A375 (cell line): ENCODE data around the gene SSC5D. TPM values are rescaled to one million over a fixed set of nuclear protein-coding genes. Genes with fewer than 3 reads are reported as not detected.

ENCODE experiments used
- total RNA-seq: library from RNA; depleted of rRNA; stranded (reverse); fragments of >200 nt; shearing (Covaris generic); gene quantifications from 2 replicates; pipeline ENCODE4 v1.2.3, GENCODE V29; 2014; rRNA removed

SSC5D gene
- total RNA-seq = 0.53 and 0.93 TPM in 2 replicates

GRCh38 chr19:55487924-55488687 lies at the start of gene SSC5D:
Gene SSC5D (plus strand): TSS chr19:55488436. CDS start chr19:55488590, 154 bp downstream.

GRCh38 chr19:55443045-55443823 lies 45.0 kb upstream of the SSC5D start, which contains the start of gene SHISA7:
Gene SHISA7 (minus strand): TSS chr19:55443300. CDS start chr19:55442863, 437 bp downstream.

GRCh38 chr19:55461259-55461973 lies 26.8 kb upstream of the SSC5D start, which contains the start of gene ISOC2:
Gene ISOC2 (minus strand): TSS chr19:55461642. CDS start chr19:55456486, 5,156 bp downstream.

GRCh38 chr19:55464662-55465054 lies 23.6 kb upstream of the SSC5D start, which contains the start of gene C19orf85:
Gene C19orf85 (minus strand): TSS chr19:55464751. CDS start chr19:55464554, 197 bp downstream.

GRCh38 chr19:55476100-55476775 lies 12.0 kb upstream of the SSC5D start, which contains the start of gene ZNF628:
Gene ZNF628 (plus strand): TSS chr19:55476617. CDS start chr19:55479911, 3,294 bp downstream.

GRCh38 chr19:55484593-55485438 lies 3.4 kb upstream of the SSC5D start, which contains the start of gene NAT14:
Gene NAT14 (plus strand): TSS chr19:55485188. CDS start chr19:55485709, 521 bp downstream.

GRCh38 chr19:55536951-55537740 lies 48.9 kb downstream of the SSC5D start, which contains the start of gene SBK2:
Gene SBK2 (minus strand): TSS chr19:55537133. CDS start chr19:55536294, 839 bp downstream.

GRCh38 chr19:55545443-55545842 lies 57.2 kb downstream of the SSC5D start, which contains the start of gene SBK3:
Gene SBK3 (minus strand): TSS chr19:55545543. CDS start chr19:55545543, 0 bp downstream.

Other genes starting within 250 kb of the SSC5D start
- gene PPP6R1, start 229.4 kb upstream of the SSC5D start, total RNA-seq = 63.9 and 64.2 TPM in 2 replicates
- 83.0 and 94.4 TPM in 2 replicates for gene HSPBP1, start 208.3 kb upstream of the SSC5D start, total RNA-seq
- 24.6 and 33.9 TPM in 2 replicates for gene BRSK1, start 204.4 kb upstream of the SSC5D start, total RNA-seq
- not detected in 2 replicates for gene TMEM150B, start 163.1 kb upstream of the SSC5D start, total RNA-seq
- gene KMT5C, start 148.6 kb upstream of the SSC5D start, total RNA-seq = 16.7 and 17.0 TPM in 2 replicates
- 0.08 and 0.26 TPM in 2 replicates for gene COX6B2, start 133.7 kb upstream of the SSC5D start, total RNA-seq
- not detected in 2 replicates for gene GARIN5B, start 125.2 kb upstream of the SSC5D start, total RNA-seq
- gene IL11, start 118.0 kb upstream of the SSC5D start, total RNA-seq = 27.0 and 27.7 TPM in 2 replicates
- 0.45 and 1.4 TPM in 2 replicates for gene TMEM190, start 111.6 kb upstream of the SSC5D start, total RNA-seq
- 1.1 and 1.6 TPM in 2 replicates for gene TMEM238, start 104.1 kb upstream of the SSC5D start, total RNA-seq
- gene RPL28, start 102.5 kb upstream of the SSC5D start, total RNA-seq = 710 and 881 TPM in 2 replicates
- gene UBE2S, start 80.6 kb upstream of the SSC5D start, total RNA-seq = 1,207 and 1,551 TPM in 2 replicates
- gene SHISA7, start 45.1 kb upstream of the SSC5D start, total RNA-seq = 0.03 TPM in 1 of 2 replicates, not detected in the other
- gene ISOC2, start 26.8 kb upstream of the SSC5D start, total RNA-seq = 54.6 and 60.8 TPM in 2 replicates
- not detected in 2 replicates for gene C19orf85, start 23.7 kb upstream of the SSC5D start, total RNA-seq
- gene ZNF628, start 11.8 kb upstream of the SSC5D start, total RNA-seq = 6.7 and 6.9 TPM in 2 replicates
- gene NAT14, start 3.2 kb upstream of the SSC5D start, total RNA-seq = 39.9 and 45.6 TPM in 2 replicates
- not detected in 2 replicates for gene SBK2, start 48.7 kb downstream of the SSC5D start, total RNA-seq
- 0.11 TPM in 1 of 2 replicates, not detected in the other for gene SBK3, start 57.1 kb downstream of the SSC5D start, total RNA-seq
- gene ZNF579, start 92.4 kb downstream of the SSC5D start, total RNA-seq = 5.2 and 5.4 TPM in 2 replicates
- gene FIZ1, start 111.1 kb downstream of the SSC5D start, total RNA-seq = 9.3 and 10.3 TPM in 2 replicates
- 8.6 and 12.3 TPM in 2 replicates for gene ZNF524, start 111.9 kb downstream of the SSC5D start, total RNA-seq
- 2.7 and 3.7 TPM in 2 replicates for gene ZNF865, start 117.2 kb downstream of the SSC5D start, total RNA-seq
- gene ZNF784, start 136.1 kb downstream of the SSC5D start, total RNA-seq = 5.2 and 6.1 TPM in 2 replicates
- gene ZNF580, start 152.6 kb downstream of the SSC5D start, total RNA-seq = 15.3 and 22.6 TPM in 2 replicates
- 28.6 and 29.3 TPM in 2 replicates for gene ZNF581, start 155.2 kb downstream of the SSC5D start, total RNA-seq
- 26.5 and 33.1 TPM in 2 replicates for gene CCDC106, start 159.8 kb downstream of the SSC5D start, total RNA-seq
- 291 and 325 TPM in 2 replicates for gene U2AF2, start 166.6 kb downstream of the SSC5D start, total RNA-seq
- gene EPN1, start 186.8 kb downstream of the SSC5D start, total RNA-seq = 79.8 and 91.3 TPM in 2 replicates
- not detected in 2 replicates for gene NLRP9, start 250.0 kb downstream of the SSC5D start, total RNA-seq